GM21381 (cell line): ENCODE measurements around the gene MITD1.
"Not testable (repeated sequence)": the region's sequence is repeated elsewhere in the genome, so short reads cannot be mapped to it uniquely, and the experiment has no call there.

Source experiments
- ATAC-seq: cut with Tn5 transposase; IDR thresholded peaks from one replicate; pipeline ENCODE4 v1.9.1; 2021; ENCODE audit warnings: mild to moderate bottlenecking, moderate library complexity; ENCODE audit not compliant: unreplicated experiment

The MITD1 gene

DNA sequence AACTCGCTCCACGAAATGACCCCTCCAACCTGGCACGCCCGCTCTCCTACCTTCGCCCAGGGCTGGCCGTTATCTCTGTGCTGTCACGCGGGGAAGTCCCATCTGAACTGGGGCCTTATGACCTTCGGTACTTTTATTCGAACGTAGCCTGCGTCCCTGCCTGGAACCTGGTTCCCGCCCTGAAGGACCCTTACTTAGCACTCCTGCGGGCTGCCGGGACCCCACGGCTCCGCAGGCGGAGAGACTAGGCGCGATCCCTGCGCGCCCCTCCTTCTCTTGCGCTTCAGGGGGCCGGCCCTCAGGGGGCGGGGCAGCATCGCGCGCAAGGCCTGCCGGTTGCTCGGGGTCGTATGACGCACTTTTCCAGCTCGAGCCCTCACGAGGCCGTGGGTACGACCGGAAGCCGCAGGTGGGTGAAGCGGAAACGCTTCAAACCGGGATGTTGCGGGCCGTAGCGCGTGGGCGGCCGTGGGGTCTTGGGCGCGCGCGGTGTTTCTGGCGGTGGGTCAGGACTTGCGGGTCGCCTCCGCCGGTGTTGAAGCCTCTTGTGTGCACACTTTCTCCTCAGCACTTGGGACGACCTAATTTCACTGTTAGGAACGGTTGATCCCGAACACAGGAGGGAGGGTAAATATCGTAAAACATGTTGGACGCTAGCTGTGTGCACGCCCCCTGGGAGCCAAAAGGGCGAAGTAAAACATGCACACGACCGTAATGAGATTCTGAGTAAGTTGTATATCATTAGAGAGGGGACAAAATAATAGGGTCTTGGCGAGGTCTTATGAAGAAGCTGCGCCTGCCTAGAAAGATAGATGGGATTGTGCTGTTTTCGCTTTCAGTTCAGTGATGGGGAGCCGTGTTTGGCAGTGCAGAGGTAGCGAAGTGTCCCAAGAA, 26.0 kb downstream of the MITD1 start, which contains the start of the genes LIPT1 and TSGA10:
TSS of gene LIPT1 (plus strand) at position 325 of the 894 bp plus-strand sequence. CDS start 6,991 bp downstream, outside the sequence.
TSS of gene TSGA10 (minus strand) at position 300 of the 894 bp plus-strand sequence. CDS start 45,503 bp downstream, outside the sequence.
- peak; percentile 97 for ATAC-seq

DNA sequence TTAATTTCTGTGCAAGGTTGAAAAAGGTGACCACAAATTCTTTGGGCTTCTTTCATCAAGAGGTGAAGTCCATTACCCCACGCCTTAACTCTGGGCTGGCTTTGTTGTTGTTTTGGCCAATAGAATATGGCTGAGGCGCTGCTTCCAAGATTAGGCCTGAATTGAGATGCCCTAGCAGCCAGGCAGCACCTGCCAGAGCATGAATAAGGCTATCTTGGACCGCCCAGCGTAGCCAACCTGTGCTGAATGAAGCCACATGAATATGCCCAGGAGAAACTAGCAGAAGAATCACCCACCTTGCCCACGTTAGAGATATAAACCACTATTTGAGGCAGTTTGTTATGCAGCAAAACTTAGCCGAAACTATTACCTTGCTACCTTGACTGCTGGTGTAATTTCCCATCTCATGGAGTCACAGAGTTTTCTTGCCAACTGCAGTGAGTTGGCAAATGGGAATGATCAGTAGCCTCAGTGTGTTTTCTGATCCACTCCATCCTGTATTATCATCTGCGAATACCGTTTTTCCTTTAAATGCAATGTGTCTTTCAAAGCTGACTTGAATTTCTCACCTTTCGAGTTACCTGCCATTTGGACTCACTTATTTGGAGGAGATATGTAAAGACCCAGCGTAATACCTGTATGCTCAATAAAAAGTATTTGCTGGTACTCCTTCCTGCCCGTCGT, 26.8 kb downstream of the MITD1 start:
- no peak for ATAC-seq

GRCh38 chr2:99152199-99152895, 28.5 kb downstream of the MITD1 start:
- ATAC-seq = no peak

- no peak for ATAC-seq
Measured at GRCh38 chr2:99150706-99151105, 30.2 kb downstream of the MITD1 start.

GRCh38 chr2:99141110-99142108, 39.4 kb downstream of the MITD1 start, which contains the start of gene C2orf15:
C2orf15 (plus strand) TSS chr2:99141707; CDS start chr2:99150559, 8,852 bp downstream.
- peak; percentile 91 for ATAC-seq

GRCh38 chr2:99140860-99141109, 40.1 kb downstream of the MITD1 start:
- peak; percentile 23 for ATAC-seq

DNA sequence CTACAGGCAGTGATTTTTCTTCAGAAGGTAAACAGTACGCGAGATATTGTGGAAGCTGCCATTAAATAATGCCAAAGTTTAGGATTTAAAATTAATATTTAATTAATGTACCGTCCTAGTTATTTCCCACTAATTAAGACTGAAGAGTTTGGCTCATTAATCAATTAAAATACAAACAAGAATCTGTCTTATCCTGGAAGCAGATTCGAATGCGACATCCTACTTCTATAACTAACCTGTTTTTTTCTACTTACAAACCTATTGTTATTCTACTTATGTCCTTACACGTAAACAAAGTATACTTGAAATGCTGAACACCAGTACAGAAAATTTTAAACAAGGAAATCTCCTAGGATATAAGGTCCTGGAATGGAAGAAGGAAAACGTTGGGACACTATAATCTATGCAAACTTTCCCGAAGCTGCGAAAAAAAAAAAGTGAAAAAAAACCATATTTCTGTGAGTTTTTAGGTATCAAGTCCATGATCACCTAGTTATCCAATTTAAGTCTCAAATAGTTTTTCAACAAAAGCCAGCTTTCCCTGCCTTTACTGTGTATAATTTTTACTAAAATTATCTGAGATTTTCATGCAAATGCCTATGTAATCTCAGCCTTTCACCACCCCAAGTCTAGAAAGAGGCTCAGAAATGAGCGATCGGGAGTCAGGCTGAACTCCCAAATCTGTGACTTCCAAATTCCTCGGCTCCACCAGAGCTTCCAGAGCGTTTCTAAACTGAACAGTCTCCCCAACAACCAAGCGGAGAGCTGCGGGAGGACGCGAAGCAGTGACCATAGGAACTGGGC, 40.6 kb downstream of the MITD1 start:
- no peak for ATAC-seq

- no peak for ATAC-seq
Measured at GRCh38 chr2:99139003-99139402, 41.9 kb downstream of the MITD1 start.

- ATAC-seq = not testable (repeated sequence)
Measured at GRCh38 chr2:99135044-99135556, 45.8 kb downstream of the MITD1 start.

DNA sequence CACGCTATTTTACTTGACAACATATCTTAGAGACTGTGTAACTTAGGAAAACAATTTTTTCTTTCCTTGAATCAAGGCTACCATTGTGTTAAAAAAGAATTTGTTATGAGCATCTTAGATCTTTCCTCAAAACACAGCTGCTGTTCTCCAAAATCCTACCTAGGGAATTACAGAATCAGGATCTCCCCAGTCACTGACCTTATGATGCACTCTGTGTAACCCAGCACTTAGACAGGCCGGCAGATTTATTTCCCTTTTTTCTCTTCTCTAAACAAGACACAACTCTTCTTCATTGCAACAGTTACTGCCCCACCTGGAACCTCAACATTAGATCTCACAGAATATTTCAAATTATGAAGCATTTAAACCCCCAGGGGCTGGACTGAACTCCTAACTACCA, 52.9 kb downstream of the MITD1 start:
- no peak for ATAC-seq
